ENCODE results near the gene CSF3.

Gene CSF3

DNA sequence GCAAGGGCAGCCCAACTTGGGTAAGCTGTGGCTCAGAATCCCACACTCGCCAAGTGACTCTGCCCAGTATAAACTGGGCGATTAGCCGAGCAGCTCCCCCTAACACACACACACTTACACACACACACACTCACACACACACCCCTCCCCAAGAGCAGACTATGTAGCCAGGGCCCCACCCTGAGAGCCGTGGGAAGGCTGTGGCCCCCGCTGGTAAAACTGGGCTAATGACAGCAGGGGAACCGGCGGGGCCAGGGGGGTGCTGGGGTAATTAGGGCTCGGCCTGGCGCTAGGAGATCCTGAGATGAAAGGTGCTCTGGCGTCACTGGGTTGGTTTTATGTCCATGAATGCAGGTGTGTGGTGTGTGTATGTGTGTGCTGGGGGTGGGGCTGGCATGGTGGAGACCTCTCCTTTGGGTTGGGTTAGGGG is 46.4 kb downstream of the CSF3 start:
- TF ChIP-seq, protein P1, sequence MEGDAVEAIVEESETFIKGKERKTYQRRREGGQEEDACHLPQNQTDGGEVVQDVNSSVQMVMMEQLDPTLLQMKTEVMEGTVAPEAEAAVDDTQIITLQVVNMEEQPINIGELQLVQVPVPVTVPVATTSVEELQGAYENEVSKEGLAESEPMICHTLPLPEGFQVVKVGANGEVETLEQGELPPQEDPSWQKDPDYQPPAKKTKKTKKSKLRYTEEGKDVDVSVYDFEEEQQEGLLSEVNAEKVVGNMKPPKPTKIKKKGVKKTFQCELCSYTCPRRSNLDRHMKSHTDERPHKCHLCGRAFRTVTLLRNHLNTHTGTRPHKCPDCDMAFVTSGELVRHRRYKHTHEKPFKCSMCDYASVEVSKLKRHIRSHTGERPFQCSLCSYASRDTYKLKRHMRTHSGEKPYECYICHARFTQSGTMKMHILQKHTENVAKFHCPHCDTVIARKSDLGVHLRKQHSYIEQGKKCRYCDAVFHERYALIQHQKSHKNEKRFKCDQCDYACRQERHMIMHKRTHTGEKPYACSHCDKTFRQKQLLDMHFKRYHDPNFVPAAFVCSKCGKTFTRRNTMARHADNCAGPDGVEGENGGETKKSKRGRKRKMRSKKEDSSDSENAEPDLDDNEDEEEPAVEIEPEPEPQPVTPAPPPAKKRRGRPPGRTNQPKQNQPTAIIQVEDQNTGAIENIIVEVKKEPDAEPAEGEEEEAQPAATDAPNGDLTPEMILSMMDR (conservative IDR thresholded peaks at IDR 0.05; ENCODE audit: low read length), result no peak
- no peak for DNase-seq (ENCODE audit: low read depth)
- H3K4me3 ChIP-seq (ENCODE audit: low read length), result no peak overlapping the region

DNA sequence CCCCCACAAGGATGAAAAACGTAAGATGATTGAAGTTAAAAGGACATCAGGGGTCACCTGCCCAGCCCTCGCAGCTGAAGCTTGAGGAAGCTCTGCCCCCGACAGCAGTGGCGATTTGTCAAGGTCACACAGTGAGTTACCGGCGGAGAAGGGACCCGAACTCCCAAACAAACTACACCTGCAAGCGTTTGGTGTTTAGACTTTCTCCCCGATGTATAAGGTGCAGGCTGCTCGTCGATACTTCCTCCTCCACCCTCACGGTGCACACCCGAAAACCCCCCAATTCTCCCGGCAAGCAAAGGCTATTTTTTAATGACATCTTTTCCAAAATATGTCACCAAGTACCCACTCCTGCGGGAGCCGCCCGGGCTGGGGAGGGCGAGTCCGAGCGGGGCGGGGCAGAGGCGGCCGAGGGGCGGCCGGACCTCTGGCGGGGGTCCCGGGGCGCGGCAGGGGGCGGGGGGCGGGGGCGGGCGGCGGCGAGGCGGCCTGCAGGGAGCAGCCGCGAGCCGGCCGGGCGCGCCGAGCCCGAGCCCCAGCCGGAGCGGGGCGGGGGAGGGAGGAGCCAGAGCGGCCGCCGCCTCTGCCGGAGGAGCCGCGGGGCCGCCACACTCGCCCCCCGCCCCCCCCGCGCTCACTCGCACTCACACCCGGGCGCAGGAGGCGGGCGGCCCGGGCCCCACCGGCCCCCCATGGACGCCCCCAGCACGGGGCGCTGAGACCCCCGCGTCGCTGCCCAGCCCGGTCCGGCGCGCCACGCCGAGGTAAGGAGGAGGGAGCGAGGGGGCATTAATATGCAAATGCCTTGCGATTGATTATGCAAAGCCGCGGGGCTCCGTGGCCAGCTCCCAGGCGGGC is 47.3 kb downstream of the CSF3 start, which contains the start of gene THRA:
Gene THRA (plus strand): TSS at position 637 of the 858 bp plus-strand sequence. CDS start 11,524 bp downstream, outside the sequence.
- TF ChIP-seq, protein P1 (conservative IDR thresholded peaks at IDR 0.05; ENCODE audit: low read length), result 0 out of 2 replicates have a peak, but pooled peaks have one; percentile 4
- H3K4me3 ChIP-seq (ENCODE audit: low read length), result peak within 1 kb of the TSS; percentile 89
- peak; percentile 43 for DNase-seq (ENCODE audit: low read depth)

DNA sequence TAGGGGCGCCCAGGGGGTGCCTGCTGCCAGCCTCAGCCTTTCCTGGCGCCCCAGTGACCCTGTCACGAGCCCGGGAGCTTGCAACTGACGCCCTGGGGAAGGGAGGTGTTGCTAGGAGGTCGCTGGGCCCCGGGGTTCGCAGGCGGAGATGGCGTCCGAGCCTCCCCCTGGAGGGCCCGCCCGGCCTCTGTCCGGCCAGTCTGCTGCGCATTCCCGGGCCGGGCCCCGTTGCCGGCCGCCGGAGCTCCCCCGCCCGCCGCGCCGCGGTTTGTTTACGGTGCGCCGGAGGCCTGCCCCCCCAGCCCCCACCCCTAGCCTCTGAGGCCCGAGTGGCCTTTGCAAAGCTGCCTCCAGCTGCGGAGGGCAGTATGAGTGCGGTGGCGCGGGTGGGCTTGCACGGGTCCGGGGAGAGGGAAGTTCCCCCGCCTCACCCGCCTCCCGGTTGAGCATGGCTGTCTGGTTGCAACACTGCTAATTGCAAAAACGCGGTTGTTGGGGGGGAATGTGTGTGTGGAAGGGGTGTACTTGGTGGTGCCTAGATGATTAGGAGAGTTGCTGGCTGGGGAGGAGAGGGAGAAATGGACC is 48.0 kb downstream of the CSF3 start:
- DNase-seq (ENCODE audit: low read depth), result peak; percentile 37
- TF ChIP-seq, protein P1 (conservative IDR thresholded peaks at IDR 0.05; ENCODE audit: low read length), result no peak

DNA sequence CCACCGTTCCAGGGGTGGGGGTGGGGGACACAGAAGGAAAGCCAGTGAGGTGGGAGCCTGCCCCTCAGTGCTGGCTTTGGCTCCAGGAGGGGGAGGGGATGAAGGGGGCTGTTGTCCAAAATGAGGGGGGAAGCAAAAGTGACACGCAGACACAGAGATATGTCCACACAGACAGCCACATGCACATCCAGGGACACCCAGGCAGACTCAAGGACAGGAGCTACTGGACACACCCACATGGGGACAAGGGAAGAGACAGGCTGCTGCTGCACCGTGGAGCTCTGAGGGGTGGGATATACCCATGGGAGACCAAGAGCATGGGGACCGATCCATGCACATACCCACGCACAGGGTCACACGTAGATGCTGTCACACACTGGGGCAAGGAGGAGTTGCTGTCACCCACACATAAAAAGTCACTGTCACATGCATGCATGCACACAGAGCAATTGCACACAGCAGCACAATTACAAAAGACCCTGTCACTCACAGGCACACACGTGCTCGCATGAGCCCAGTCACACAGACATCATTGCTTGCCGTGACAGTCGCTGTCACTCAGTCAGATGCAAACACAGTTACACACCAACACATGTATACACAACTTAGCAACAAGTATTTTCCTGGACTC is 48.8 kb downstream of the CSF3 start:
- TF ChIP-seq, protein P1 (conservative IDR thresholded peaks at IDR 0.05; ENCODE audit: low read length), result no peak
- no peak for DNase-seq (ENCODE audit: low read depth)
- peak overlapping the region; percentile 89 for H3K4me3 ChIP-seq (ENCODE audit: low read length)

More for the DNA sequence above, 48.0 kb downstream of the CSF3 start:
- H3K4me3 ChIP-seq (ENCODE audit: low read length), result peak overlapping the region; percentile 89

DNA sequence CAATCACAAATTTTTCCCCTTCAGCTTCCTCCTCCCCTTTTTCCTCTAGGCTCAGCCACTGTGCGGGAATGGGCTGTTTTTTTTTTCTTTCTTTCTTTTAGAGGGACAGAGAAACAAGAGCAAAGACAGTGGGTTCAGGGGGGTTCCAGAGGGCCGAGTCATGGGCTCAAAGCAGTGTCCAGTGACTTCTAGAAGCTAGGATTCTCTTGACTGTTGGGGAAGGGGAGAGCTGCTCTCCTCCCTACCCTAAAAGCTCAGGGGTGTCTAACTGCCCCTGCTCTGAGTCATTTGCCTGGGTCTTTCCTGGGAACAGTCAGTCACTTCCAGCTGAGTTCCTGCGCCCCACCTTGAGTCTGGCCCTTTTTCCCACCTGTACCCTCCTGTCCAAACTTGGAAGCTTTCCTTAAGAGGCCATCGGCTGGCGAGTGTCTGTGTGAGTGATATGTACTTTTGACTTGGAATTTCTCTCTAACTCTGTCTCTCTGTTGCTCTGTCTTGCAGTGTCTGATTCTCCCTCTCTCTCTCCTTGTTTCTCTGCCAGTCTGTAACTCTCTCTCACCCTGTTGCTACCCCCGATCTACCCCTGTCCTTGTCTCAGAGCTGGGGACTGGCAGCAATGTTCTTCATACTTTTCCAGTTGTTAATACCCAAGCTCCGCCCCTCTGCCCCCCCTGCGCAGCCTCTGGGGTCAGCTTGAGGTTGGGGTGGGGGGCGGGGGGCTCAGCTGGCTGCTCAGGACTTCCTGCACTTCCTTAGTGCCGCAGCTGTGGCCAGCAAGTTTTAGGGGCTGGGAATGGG is 49.9 kb downstream of the CSF3 start:
- DNase-seq (ENCODE audit: low read depth), result peak; percentile 42
- TF ChIP-seq, protein P1 (conservative IDR thresholded peaks at IDR 0.05; ENCODE audit: low read length), result no peak
- H3K4me3 ChIP-seq (ENCODE audit: low read length), result peak overlapping the region; percentile 89

DNA sequence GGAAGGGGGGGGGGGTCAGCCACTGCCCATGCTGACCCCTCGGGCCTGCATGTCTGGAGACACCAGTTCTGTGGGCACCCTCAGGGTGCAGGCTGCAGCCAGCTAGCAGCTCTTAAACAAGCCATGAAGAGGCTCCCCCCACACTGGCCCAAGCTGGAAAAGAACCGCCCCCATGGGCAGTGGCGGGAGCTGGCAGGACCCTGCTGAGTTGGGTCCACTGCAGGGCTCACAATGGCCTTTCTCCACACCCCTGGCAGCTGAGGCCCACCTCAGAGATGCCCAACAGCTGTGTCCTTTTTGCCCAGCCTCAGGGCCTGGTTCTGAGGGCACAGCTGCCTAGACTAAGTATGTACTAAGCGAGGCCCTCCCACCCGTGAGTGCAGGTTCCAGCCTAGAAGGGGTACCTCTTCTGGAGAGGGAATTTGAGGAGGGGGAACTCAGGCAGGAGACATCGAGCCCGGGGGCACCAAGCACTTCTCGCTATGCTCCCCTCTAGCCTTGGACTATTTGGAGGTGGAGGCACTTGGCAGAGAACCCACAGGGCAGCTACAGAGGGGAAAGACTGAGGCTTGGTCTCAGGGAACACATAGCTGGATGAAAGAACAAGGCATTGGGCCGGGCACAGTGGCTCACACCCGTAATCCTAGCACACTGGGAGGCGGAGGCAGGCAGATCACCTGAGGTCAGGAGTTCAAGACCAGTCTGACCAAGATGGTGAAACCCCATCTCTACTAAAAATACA is 50.7 kb downstream of the CSF3 start:
- TF ChIP-seq, protein P1 (conservative IDR thresholded peaks at IDR 0.05; ENCODE audit: low read length), result no peak
- no peak for DNase-seq (ENCODE audit: low read depth)
- no peak overlapping the region for H3K4me3 ChIP-seq (ENCODE audit: low read length)

Data from AG10803 (cell line).